Cortex of kidney (tissue), 1 donor: ENCODE measurements around the gene GRHL3.

Experiments used
- DNase-seq: peaks from one replicate; lab custom pipeline; 2025; lab: John Stamatoyannopoulos, UW

Gene GRHL3

DNA sequence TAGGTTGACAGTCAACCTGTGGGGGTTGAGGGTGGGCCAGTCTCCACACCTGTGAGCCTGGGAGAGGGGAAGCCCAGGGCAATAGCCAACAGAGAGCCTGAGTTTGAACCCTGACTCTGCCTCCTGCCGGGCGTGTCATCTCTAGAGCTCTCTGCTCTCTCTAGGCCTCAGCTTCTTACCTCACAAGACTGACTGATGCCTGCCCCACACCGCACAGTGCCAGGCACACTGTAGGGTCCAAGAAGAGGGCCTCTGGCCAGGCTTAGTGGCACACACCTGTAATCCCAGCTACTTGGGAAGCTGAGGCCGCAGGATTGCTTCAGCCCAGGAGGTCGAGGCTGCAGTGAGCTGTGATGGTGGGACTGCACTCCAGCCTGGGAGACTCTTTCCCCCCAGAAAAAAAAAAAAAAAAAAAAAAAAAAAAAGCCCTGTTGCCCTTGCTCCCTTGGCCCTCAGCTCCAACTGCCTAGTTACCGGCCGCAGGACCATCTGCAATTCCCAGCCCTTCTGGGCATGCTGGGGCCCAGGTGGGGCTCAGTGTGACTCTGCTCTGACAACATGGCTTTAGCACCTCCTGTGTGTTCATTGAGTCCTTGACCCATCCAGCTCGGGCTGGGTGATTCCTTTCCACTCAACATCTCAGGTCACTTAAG lies 25.1 kb downstream of the GRHL3 start:
- DNase-seq: no peak

DNA sequence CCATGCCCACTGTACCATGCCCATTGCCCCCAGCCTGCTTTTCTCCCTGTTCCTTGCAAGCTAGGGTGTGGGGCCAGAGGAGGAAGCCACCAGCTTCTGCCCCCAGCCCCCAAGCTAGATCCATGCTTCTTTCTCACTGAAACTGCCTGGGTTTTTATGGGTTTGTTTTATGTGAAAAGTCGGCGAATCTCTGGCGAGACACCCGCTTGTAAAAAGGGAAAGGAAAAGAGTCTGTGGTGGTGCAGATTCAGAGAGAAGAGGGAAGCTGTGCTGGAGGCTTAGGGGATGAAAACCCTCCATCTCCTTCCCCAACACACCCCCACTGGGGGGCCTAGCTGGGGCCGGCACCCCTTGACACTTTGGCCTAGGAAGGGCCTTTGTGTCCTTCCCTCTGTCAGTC lies 26.2 kb downstream of the GRHL3 start:
- no peak for DNase-seq

DNA sequence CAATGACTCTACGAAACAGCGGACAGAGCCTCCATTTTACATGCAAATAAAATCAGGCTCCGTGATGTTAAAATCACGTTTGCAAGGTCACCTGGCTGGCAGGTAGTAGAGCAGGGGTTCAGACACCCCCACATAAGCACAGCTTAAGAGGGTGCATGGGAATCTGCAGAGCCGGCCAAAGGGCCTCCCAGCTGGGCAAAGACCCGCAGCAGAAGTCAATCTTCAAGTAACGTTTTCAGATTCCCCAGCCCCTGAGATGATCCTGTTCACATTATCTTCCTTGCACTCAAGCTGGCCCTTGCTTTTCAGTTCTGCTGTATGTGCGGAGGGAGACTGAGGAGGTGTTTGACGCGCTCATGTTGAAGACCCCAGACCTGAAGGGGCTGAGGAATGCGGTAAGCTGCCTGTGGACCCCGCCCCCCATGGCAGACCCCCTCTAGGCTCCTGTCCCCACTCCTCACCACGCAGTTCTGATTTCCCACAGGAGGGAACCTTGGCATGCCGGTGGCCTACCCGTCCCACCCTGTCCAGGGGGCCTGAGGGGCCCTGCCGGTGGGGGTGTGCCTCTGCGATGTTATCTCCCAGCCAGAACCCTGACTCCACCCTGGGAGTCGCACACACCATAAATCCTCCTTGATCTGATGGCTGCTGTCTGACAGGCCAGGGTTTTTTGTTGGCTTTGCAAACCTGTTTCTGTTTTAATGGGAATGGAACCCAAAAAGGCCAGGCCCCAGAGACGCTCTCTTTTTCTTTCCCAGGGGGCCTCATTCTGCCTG lies 28.2 kb downstream of the GRHL3 start:
- DNase-seq: no peak

DNA sequence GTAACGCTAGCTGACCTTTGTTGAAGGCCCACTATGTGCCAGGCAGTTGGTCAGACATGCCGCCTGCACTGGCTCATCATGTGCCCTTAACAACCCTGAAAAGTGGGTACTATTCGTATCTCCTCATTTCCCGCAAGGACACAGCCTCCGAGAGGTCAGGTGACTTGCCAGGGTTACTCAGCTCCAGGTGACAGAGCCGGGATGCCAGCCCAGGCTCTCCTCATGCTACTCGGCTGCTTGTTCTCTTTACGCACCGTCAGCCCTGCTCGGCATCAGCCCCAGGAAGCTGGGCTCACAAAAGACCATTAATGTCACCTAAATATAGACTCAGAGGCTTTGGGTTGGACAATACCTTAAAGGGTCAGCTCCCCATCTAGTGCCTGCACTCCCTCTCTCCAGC lies 29.0 kb downstream of the GRHL3 start:
- no peak for DNase-seq

DNA sequence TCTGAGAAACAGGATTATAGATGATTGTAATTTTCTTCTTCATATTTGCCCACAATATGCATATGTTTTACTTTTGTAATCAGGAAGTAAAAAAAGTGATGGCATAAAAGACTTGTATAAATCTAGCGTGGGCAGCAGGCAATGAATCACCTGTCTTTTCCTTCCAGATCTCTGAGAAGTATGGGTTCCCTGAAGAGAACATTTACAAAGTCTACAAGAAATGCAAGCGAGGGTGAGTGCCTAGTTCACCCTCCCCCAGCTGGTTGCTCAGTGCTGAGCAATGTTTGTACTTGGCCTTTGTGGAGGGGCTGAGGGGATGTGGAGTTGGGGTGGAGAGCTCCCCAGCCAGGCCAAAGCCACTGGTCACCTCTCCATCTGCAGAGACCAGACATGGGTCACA lies 30.7 kb downstream of the GRHL3 start:
- DNase-seq: no peak

DNA sequence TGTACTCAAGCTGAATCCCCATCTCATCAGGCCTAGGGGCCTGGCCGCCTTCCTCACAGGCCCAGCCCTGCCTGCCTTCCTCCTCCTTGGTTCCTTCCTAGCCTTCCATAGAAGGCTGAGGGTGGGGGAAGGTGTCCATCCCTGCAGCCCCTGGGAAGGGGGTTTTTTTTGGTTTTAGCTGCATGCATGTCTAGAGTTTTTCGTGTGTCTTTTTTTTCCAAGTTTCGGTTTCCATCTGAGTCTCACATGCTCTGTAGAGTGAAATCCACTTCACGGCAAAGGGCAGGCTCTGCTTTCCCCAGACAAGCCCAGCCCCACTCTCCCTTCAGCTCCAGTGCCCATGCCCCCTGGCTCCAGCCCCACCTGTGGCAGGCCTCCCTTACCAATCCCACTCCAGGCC lies 32.1 kb downstream of the GRHL3 start:
- DNase-seq: no peak

DNA sequence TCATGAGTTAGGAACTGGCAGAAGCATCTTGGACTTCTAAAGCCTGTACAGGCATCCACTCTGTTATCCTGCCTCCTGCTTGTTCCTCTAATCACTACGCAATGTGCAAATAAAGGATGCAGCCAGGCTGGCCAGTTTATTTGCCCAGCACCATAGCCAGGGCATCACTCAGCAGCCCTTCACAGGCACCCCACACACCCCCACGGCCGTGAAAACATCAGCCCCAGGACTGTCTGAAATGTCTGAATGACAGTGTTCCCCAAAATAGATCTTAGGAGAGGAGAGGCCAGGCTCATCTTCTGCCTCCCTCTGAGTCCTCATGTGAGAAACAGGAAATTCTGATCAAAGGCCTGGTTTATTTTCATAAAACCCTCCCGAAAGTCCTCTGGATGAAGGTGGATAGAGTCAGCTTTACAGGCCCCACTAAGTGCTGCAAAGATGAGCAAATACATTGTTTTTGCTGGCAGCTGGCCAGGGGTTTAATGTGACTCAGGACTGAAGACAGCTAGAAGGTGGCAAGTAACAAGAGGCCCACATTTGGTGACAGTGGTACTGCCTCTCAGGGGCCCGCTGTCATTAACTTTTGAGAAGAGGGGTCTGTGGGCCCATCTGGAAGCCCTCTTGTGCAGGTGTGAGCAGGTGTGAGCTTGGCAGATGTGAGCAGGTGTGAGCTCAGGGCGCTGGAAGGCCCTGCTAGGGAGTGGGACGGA lies 32.9 kb downstream of the GRHL3 start:
- DNase-seq: no peak

DNA sequence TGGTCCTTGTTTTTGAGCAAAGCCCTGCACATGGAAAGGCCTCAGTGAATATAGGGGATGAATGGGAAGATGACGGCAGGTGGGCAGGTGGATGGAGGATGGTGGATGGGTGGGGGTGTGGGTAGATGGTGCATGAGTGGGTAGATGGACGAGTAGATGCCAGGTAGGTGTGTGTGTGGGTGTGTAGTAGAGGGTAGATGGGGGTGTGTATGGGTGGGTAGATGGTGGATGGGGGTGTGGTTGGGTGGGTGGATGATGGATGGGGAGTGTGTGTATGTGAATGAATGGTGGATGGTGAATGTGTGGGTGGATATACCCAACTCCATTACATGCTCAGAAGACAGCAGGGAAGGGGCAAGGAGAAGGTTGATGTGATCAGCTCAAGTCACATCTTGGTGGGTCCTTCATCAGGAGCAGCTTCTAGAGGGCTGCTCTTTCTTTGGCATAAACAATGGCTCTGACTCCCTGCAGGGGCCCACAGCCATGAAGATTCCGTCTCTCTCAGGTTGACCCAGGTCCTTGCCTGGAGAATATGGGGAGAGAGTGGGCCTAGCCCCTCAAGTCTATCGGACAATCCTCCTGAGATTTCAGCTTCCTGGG lies 34.2 kb downstream of the GRHL3 start:
- DNase-seq: no peak

DNA sequence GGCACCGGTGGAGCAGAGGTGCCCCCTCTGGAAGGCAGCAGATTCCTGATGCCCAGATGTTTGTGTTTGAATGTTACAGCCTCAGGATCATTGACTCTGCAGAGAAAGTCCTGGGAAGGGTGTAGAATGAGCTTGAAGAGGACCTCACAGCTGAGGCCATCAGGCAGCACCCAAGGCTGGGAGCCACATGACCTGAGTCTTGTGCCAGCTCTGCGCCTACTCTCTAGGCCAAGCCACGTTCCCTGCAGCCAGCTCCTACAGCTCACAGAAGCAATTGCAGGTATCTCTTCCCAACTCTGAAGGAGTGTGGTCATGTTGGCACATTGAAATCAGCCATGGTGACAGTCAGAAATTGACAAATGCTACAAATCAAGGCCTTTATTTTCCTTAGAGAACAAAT lies 36.3 kb downstream of the GRHL3 start:
- no peak for DNase-seq

DNA sequence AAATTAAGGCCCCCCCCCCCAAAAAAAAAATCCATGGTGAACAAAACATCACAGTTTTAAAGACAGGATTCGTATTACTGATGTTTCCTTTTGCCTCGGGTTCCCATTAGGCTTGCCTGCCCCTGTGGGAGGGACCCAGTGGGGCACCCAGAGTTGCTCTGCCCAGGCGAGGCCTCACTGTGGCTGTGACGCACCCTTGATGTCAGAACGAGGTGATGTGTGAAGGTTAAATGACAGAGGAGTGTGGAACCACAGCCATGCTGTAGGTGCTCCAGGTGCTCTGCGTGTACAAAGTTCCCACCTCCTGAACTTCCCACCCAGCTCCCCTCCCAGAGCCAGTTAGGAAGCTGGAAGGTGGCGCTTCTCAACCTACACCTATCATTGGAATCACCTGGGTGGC lies 37.9 kb downstream of the GRHL3 start:
- DNase-seq: no peak

DNA sequence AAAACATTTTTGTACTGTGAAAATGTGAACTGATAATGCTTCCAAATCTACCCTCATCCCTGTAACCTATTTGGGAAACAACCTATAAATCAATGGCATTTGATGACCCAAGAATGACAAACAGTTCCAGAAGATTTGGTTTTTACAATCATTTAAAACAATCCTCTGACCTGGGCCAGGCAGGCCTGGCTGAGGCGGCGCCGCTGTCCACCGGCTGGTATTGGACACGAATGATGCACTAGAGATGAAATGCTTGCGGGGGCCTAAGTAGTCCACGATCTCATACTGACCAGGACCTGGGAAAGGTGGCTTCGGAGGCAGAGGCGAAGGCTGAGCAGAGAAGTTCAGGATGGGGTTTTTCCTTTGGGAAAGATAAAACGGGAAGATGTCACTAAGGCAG lies 41.5 kb downstream of the GRHL3 start:
- DNase-seq: no peak

DNA sequence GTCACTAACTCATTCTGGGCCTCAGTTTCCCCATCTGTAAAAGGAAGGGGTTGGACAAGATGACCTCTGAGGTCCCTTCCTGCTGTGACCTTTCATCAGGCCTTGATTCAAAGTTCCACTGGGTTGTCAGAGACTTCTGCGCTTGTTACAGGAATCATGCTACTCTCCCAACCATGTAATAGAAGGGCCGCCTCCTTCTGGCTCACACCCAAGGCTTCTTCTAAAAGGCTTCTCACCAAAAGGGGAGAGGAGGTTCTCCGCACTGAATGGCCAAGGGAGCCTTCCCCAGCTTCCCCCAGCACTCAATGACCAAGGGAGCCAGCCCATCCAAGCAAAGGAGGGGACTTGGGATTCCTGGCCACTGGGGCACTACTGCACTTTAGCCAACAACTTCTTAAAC lies 42.7 kb downstream of the GRHL3 start:
- DNase-seq: no peak

DNA sequence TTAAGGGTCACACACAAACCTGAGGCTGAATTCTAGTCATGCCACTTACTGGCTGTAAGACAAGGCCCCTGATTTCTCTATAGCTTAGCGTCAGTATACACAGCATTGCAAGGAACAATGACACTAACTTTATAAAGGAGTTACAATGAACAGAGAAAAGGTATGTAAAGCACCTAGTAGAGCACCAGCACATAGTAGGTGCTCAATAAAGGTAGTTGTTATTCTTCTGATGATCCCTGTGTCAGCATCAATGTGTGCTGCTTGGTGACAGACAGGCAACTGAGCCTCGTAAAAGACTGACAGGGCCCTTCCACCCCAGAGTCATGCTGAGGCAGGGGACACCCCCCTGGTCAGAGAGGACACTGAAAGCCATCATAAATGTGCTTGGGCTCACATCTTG lies 43.2 kb downstream of the GRHL3 start:
- no peak for DNase-seq

DNA sequence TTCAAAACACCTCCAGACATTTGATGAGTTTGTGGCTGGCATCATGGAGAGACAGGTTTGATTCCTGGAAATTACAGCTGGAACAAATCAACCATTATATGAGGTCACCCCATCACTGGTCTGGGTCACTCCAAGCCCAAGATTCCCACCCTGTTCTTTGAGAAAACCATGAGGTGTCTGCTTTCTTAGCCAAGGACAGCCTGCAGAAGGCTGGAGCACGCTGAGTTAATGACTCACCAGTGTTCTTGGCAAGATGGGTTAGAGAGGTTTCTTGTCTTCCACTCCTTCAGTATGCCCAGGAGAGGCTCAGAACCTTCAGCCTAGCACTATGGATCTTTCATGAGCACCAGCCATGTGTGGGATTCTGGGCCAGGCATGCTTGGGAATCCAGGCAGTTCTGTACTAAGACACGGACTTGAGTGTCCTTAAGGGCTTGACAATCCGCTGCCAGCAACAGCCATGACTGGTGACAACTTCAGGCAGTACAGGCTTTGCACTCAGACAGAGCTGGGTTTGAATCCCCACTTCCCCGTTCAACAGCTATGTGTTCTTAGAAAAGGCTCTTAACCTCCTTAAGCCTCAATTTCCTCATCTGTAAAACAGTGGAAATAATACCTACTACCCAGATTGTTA lies 43.9 kb downstream of the GRHL3 start:
- DNase-seq: no peak

DNA sequence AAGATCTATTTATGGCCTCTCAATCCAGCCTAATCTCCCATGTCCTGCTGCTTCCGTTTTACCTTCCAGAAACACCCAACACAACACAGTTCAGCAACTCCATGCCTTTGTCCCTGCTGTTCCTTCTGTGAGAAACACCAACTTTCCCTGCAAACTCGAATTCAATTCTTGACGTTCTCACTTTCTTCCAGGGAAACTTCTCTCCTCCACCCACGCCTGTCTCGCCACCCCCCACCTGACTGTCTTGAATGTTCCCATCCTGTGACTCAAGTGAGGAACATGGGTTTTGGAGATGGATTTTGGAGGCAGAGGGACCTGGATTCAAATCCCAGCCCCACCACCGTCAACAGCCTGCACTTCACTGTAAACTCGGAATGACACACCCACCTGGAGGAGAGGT lies 44.8 kb downstream of the GRHL3 start:
- DNase-seq: no peak

DNA sequence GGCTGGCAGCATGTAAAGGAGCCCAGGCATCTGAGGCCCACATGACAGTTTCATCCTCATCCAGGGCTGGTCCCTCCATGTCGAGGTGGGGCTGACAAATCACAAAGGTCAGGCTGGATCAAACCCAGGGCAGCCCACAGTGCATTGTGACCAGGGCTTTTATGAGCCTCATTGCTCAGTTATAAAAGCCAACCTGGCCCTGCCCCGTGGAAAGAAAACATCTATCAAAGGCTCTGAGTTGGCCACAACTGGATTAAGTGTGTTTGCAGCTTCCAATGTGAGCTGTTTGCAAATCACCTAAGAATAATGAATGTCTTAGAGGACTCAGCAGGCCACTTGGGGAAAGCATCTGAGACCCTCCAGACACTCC lies 45.4 kb downstream of the GRHL3 start:
- no peak for DNase-seq

DNA sequence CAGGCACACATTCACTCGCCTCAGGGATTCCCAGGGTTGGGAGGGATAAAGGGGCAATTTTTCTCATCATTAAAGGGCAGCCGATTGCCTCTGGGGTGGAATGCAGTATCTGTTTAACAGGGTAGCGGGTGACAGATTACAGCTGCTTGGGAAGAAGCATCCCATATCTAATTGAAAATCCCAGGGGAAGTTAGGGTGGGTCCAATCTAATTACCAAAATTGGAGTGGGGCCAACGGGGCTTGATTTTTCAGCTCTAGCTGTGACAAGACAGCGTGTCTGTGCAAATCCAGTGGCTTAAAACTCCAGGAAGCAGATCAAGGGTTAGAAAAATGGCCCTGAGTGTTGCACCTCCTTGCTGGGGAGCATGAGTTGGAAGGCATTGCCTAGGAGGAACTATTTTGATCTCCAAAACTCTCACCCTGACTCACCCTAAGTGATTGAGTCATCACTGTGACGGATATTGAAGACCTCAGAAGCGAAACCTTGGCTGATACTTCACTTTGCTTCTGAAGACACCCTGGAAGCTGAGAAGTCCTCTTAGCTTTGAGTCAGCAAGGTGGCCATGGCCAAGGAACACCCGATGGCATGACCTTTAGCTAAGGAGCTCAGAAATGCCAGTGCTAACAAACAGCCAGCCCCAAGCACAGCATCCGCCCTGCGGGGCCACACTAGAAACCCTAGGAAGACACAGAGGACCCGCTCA lies 46.0 kb downstream of the GRHL3 start:
- no peak for DNase-seq

DNA sequence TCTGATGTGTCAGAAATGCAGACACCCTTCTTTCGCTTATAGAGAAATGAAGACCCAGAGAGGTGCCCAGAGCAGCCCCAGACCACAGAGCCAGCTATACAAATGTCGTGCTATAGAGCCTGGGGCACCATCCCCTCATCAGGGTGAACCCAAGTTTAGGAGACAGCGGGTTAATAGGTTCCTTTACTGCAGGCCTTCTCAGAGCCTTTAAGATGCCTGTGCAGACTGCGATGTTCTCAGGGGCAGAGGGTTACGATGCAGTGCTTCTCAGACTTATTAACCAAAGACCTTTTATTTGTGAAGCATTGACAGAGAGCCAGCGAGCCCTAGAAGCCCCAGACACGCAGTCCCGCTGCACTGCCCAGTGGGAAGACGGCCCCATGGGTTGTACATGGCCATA lies 47.5 kb downstream of the GRHL3 start:
- DNase-seq: no peak

DNA sequence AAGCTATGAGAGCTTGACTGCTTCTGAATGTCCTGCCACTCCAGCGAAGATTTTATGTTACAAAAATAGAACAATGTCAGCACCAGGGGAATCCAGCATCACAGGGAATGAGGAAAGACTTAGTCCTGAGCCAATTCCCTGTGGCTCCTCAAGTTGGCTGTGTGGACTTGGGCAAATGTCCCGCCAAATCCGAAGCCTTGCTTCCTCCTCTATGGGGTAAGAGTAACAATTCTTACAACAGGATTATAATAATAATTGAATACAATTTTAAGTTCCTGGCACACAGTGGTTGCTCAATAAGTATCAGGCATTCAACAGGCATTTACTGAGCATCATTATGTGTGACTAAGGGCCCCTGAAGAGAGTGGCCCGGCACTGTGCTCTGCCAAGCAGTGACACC lies 50.0 kb downstream of the GRHL3 start:
- DNase-seq: no peak

DNA sequence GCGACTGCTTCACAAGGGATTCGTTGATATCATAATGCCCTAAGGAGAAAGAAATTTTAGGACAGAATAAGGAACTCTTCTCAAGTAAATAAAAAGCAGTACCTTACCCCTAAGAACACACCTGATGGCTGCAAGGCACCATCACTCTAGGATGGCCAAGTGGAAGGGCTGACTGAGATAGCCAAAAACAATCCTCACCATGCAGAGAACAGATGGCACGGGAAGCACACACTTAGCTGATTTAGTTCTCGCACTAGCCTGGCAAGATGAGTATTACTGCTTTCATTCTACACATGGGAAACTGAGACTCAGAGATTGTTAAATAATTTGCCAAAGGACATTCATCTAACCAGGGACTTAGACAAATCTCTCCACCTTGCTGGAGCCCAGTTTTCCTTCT lies 50.6 kb downstream of the GRHL3 start:
- no peak for DNase-seq

DNA sequence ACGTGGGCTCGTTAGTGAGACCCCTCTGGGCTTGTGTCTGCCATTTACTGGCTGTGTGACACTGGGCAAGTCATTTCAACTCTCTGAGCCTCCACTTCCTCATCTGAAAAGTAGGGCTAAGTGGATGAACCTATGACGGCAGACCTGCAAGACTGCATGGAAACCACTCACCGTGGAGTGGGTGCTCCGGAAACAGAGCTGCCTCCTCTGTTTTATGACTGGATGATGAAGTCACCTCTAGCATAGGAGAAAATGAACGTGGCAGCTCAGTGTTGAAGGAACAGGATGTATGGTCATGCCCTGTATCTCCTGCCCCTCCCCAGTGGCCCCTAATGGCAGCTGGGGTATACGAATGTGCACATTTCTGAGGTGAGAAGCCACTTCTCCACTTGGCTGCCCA lies 53.9 kb downstream of the GRHL3 start:
- no peak for DNase-seq

DNA sequence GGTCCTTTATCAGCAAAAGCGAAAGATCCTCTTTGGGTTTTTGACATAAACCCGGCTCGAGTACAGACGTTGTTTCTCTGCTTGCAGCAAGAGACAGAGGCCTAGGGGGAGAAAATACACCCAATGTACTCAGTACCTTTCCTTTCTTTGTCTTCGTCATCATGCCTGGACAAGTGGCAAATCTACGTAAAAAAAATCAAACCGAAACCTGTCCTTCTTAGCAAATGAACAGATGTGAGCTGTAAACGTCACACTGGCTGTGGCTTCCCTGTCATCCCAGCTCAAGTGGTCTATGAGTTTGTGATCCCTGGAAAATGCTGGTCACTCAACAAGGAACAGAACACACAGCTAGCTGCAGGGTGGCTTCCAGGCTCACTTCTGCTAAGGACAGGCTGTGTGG lies 54.6 kb downstream of the GRHL3 start:
- DNase-seq: no peak
